ENCODE data around the gene CAMTA1.

Gene CAMTA1

DNA sequence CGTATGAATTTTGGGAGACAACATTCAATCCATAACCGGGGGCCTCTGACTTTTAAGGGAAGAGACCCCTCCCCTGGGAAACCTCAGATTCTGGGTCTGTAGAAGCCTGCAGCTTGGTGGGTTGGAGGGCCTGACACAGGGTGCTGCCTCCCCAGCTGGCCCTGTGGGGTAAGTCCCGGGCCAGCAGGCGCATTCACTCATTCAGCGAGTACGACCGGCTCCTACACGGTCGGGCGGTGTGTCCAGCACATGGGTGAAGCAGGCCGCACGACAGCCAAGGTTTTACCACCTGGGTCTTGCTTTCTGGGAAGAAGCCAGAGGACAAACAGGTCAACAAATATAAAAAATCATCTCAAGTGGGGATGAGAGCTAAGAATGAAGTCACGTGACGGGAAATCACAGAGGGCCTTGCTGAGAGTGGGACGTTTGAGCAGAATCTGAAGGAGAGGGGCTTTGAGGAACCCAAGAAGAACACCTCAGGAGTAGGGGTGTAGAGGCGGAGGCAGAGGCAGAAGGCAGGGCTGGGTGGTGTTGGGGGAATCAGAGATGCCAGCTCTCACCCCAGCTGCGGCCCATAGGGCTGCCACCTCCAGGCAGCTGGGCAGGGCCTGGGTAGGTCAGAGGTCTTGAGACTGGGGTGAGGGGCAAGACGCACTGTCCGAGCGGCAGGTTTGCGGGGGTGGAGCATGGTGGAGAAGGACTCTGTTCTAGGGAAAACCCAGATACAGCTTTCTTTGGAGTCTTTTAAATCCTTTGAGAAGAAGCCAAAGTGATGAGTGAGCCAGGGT, 652.5 kb downstream of the CAMTA1 start:
- Histone ChIP-seq H3K9ac (ENCODE audit: low read length) (no peak overlapping the region), H3K9me3 (ENCODE audit: control insufficient read depth, low read depth, low read length) (no peaks in the 10 kb centered on the region), H3K4me3 (ENCODE audit: low read length) (no peak overlapping the region), H3K27ac (ENCODE audit: low read length) (no peak overlapping the region), H3K27me3 (ENCODE audit: control insufficient read depth, insufficient read depth, low read length) (no peaks in the 10 kb centered on the region), H3K4me1 (ENCODE audit: control insufficient read depth, low read depth, low read length) (no peaks in the 10 kb centered on the region), H3K36me3 (ENCODE audit: control insufficient read depth, low read depth, low read length) (no peaks in the 10 kb centered on the region)

- Histone ChIP-seq H3K36me3 (ENCODE audit: control insufficient read depth, low read depth, low read length) (no peaks in the 10 kb centered on the region), H3K27me3 (ENCODE audit: control insufficient read depth, insufficient read depth, low read length) (no peaks in the 10 kb centered on the region), H3K4me1 (ENCODE audit: control insufficient read depth, low read depth, low read length) (no peaks in the 10 kb centered on the region), H3K27ac (ENCODE audit: low read length) (no peak overlapping the region), H3K4me3 (ENCODE audit: low read length) (no peak overlapping the region), H3K9ac (ENCODE audit: low read length) (no peak overlapping the region), H3K9me3 (ENCODE audit: control insufficient read depth, low read depth, low read length) (no peaks in the 10 kb centered on the region)
Observed at GRCh38 chr1:7438396-7438785, 653.1 kb downstream of the CAMTA1 start.

- H3K4me3 ChIP-seq (ENCODE audit: low read length): no peak overlapping the region
- H3K27me3 ChIP-seq (ENCODE audit: control insufficient read depth, insufficient read depth, low read length): no peaks in the 10 kb centered on the region
- H3K9ac ChIP-seq (ENCODE audit: low read length): no peak overlapping the region
- no peaks in the 10 kb centered on the region for H3K4me1 ChIP-seq (ENCODE audit: control insufficient read depth, low read depth, low read length)
- H3K9me3 ChIP-seq (ENCODE audit: control insufficient read depth, low read depth, low read length): no peaks in the 10 kb centered on the region
- no peak overlapping the region for H3K27ac ChIP-seq (ENCODE audit: low read length)
- H3K36me3 ChIP-seq (ENCODE audit: control insufficient read depth, low read depth, low read length): no peaks in the 10 kb centered on the region
Observed at GRCh38 chr1:7438921-7439655, 653.8 kb downstream of the CAMTA1 start.

DNA sequence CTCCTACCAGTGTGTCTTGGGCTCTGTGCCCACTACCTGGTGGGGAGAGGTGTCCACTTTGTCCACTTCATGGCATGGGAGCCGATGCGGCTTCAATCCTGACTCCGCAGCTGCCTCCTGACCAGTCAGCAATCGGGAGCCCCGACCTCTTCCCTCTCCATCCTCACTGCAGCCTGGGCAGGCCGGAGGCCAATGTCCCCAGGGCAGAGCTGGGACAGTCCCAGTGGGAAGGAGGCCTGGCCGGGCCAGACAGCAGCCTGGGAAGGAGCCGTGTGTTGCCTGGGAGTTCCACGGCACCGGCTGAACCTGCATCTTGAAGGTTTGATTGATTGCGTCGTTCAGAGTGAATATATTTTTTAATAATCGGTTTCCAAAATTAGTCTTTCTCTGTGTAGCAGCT, 654.9 kb downstream of the CAMTA1 start:
- H3K4me1 ChIP-seq (ENCODE audit: control insufficient read depth, low read depth, low read length): no peaks in the 10 kb centered on the region
- H3K36me3 ChIP-seq (ENCODE audit: control insufficient read depth, low read depth, low read length): no peaks in the 10 kb centered on the region
- H3K27me3 ChIP-seq (ENCODE audit: control insufficient read depth, insufficient read depth, low read length): no peaks in the 10 kb centered on the region
- H3K27ac ChIP-seq (ENCODE audit: low read length): no peak overlapping the region
- H3K9ac ChIP-seq (ENCODE audit: low read length): no peak overlapping the region
- H3K9me3 ChIP-seq (ENCODE audit: control insufficient read depth, low read depth, low read length): no peaks in the 10 kb centered on the region
- no peak overlapping the region for H3K4me3 ChIP-seq (ENCODE audit: low read length)

GRCh38 chr1:7441143-7441841, 656.0 kb downstream of the CAMTA1 start:
- no peak overlapping the region for H3K27ac ChIP-seq (ENCODE audit: low read length)
- no peaks in the 10 kb centered on the region for H3K36me3 ChIP-seq (ENCODE audit: control insufficient read depth, low read depth, low read length)
- no peaks in the 10 kb centered on the region for H3K9me3 ChIP-seq (ENCODE audit: control insufficient read depth, low read depth, low read length)
- H3K27me3 ChIP-seq (ENCODE audit: control insufficient read depth, insufficient read depth, low read length): no peaks in the 10 kb centered on the region
- no peak overlapping the region for H3K4me3 ChIP-seq (ENCODE audit: low read length)
- H3K9ac ChIP-seq (ENCODE audit: low read length): no peak overlapping the region
- no peaks in the 10 kb centered on the region for H3K4me1 ChIP-seq (ENCODE audit: control insufficient read depth, low read depth, low read length)

DNA sequence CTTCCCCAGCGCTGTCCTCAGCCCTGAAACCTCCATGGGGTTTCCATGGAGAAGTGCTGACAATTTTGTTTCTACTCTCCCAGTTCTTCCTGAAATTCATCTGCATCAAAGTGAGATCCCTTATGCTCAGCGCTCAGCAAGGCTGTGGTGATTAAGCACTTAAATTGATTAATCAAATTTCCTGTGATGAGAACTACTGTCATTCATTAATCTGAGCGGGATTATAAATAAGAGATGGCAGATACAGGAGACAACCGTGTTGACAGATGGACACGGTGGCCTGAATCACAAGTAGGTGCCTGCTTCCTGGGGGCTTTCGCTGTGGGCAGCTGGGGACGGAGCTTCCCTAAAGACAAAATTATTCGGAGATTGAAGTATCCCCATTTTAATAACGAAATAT, 656.8 kb downstream of the CAMTA1 start:
- H3K4me3 ChIP-seq (ENCODE audit: low read length): no peak overlapping the region
- no peaks in the 10 kb centered on the region for H3K4me1 ChIP-seq (ENCODE audit: control insufficient read depth, low read depth, low read length)
- H3K9ac ChIP-seq (ENCODE audit: low read length): no peak overlapping the region
- no peak overlapping the region for H3K27ac ChIP-seq (ENCODE audit: low read length)
- H3K36me3 ChIP-seq (ENCODE audit: control insufficient read depth, low read depth, low read length): no peaks in the 10 kb centered on the region
- H3K9me3 ChIP-seq (ENCODE audit: control insufficient read depth, low read depth, low read length): no peaks in the 10 kb centered on the region
- no peaks in the 10 kb centered on the region for H3K27me3 ChIP-seq (ENCODE audit: control insufficient read depth, insufficient read depth, low read length)

DNA sequence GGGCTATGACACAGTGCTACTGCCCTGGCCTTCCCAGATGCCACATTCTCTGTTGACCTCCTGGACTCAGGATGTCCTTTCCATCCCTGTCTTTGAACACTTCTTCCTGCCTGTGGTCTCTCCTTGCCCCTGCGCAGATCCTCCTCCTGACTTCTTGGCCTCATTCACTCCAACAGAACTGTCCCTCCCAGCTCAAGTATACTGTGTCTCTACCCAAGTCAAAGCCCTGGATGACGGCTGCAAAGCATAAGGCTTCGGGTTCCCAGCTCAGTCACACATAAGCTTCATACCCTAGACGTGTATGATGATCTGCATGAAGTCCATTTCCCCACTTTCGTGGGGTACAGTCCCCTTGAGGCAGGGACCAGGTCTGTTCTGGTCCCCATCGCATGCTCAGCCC, 657.7 kb downstream of the CAMTA1 start:
- H3K9ac ChIP-seq (ENCODE audit: low read length): no peak overlapping the region
- H3K9me3 ChIP-seq (ENCODE audit: control insufficient read depth, low read depth, low read length): no peaks in the 10 kb centered on the region
- no peak overlapping the region for H3K27ac ChIP-seq (ENCODE audit: low read length)
- H3K36me3 ChIP-seq (ENCODE audit: control insufficient read depth, low read depth, low read length): no peaks in the 10 kb centered on the region
- no peaks in the 10 kb centered on the region for H3K4me1 ChIP-seq (ENCODE audit: control insufficient read depth, low read depth, low read length)
- H3K27me3 ChIP-seq (ENCODE audit: control insufficient read depth, insufficient read depth, low read length): no peaks in the 10 kb centered on the region
- H3K4me3 ChIP-seq (ENCODE audit: low read length): no peak overlapping the region

DNA sequence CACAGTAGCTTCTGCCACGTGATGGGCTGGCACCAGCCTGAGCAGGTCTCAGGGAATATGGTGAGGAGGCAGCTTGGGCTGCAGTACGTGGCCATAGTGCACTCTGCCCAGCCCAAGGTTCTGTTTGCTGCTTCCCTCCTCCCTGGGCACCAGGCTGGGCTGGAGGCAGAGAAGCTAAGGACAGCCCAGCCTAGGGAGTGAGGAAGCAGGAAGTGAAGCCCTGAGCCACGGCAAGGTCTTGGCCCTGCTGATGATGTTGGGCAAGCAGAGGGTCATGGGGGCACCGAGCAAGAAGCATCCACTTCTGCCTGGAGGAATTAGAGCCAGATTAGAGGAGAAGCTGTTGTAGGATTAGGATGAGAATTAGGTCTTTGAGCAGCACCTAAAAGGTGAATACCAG, 659.1 kb downstream of the CAMTA1 start:
- no peaks in the 10 kb centered on the region for H3K36me3 ChIP-seq (ENCODE audit: control insufficient read depth, low read depth, low read length)
- H3K9me3 ChIP-seq (ENCODE audit: control insufficient read depth, low read depth, low read length): no peaks in the 10 kb centered on the region
- no peak overlapping the region for H3K27ac ChIP-seq (ENCODE audit: low read length)
- no peak overlapping the region for H3K4me3 ChIP-seq (ENCODE audit: low read length)
- H3K9ac ChIP-seq (ENCODE audit: low read length): no peak overlapping the region
- H3K4me1 ChIP-seq (ENCODE audit: control insufficient read depth, low read depth, low read length): no peaks in the 10 kb centered on the region
- no peaks in the 10 kb centered on the region for H3K27me3 ChIP-seq (ENCODE audit: control insufficient read depth, insufficient read depth, low read length)

GRCh38 chr1:7447093-7447492, 661.8 kb downstream of the CAMTA1 start:
- Histone ChIP-seq H3K9me3 (ENCODE audit: control insufficient read depth, low read depth, low read length) (no peaks in the 10 kb centered on the region), H3K9ac (ENCODE audit: low read length) (no peak overlapping the region), H3K4me1 (ENCODE audit: control insufficient read depth, low read depth, low read length) (no peaks in the 10 kb centered on the region), H3K4me3 (ENCODE audit: low read length) (no peak overlapping the region), H3K27me3 (ENCODE audit: control insufficient read depth, insufficient read depth, low read length) (no peaks in the 10 kb centered on the region), H3K27ac (ENCODE audit: low read length) (no peak overlapping the region), H3K36me3 (ENCODE audit: control insufficient read depth, low read depth, low read length) (no peaks in the 10 kb centered on the region)

DNA sequence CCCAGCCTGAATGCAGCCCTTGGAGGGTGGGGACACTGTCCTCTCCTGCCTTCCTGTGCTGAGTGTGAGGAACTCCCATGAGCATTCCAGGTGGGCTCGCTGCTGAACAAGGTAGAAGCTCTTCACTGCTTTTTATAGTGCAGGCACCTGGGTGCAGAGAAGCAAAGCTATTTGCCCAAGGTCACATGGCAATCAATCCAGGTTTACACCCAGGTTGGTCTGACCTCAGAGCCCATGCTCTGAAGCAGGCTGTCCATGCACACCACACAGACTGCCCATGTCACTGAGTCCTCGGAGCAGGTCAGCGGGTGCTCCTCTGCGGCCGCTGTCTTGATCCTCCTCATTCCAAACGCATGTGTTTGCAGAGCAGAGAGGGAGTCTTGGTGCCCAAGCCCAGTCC, 662.5 kb downstream of the CAMTA1 start:
- Histone ChIP-seq H3K36me3 (ENCODE audit: control insufficient read depth, low read depth, low read length) (no peaks in the 10 kb centered on the region), H3K4me1 (ENCODE audit: control insufficient read depth, low read depth, low read length) (no peaks in the 10 kb centered on the region), H3K4me3 (ENCODE audit: low read length) (no peak overlapping the region), H3K9ac (ENCODE audit: low read length) (no peak overlapping the region), H3K27me3 (ENCODE audit: control insufficient read depth, insufficient read depth, low read length) (no peaks in the 10 kb centered on the region), H3K27ac (ENCODE audit: low read length) (no peak overlapping the region), H3K9me3 (ENCODE audit: control insufficient read depth, low read depth, low read length) (no peaks in the 10 kb centered on the region)

DNA sequence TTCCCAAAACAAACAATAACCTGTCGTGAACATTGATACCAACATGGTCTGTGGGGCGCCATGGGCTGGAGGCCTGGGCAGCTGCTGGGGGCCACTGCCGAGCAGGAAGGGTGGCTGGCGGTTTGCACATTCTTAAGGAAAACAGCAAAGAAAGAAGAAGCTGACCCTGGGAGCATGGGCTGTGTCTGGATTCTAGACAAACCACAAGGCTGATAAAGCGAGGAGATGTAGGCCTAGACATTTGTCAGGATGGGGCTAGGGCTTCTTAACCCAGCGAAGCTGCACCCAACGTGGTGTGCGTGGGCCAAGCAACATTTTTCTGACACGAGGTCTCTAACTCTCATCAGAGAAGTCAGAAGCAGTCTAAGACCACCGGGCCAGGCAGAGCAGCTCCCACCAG, 663.7 kb downstream of the CAMTA1 start:
- H3K27ac ChIP-seq (ENCODE audit: low read length): no peak overlapping the region
- no peaks in the 10 kb centered on the region for H3K9me3 ChIP-seq (ENCODE audit: control insufficient read depth, low read depth, low read length)

More for the DNA sequence above, 663.7 kb downstream of the CAMTA1 start:
- H3K4me3 ChIP-seq (ENCODE audit: low read length): no peak overlapping the region
- no peaks in the 10 kb centered on the region for H3K27me3 ChIP-seq (ENCODE audit: control insufficient read depth, insufficient read depth, low read length)
- H3K4me1 ChIP-seq (ENCODE audit: control insufficient read depth, low read depth, low read length): no peaks in the 10 kb centered on the region
- no peaks in the 10 kb centered on the region for H3K36me3 ChIP-seq (ENCODE audit: control insufficient read depth, low read depth, low read length)
- no peak overlapping the region for H3K9ac ChIP-seq (ENCODE audit: low read length)
